Heart right ventricle (tissue), 16 donors: ENCODE results near the gene VPS13D. TPM values are rescaled to one million over a fixed set of nuclear protein-coding genes. Genes with fewer than 3 reads are reported as not detected.

Experiments used
- ATAC-seq, 8 donors: fragments of 200-7000 bp; cut with Tn5 transposase; one replicate each; pipeline ENCODE4 v1.9.1; 2020; ENCODE audit warnings: mild to moderate bottlenecking in 8 of 8, moderate library complexity in 8 of 8, moderate number of reproducible peaks in 1 of 8
- DNase-seq, 2 donors: peaks; one replicate each; pipeline ENCODE4 v3.0.0-alpha.2; 2020
- H3K27ac ChIP-seq, 10 donors: fragments of 200-600 bp; sonication (generic) in 2 of 10; one replicate each; pipeline versions ENCODE4 v1.5.0 to v1.8.0; 2020 to 2022; ENCODE audit warnings: mild to moderate bottlenecking in 3 of 10
- H3K27me3 ChIP-seq, 7 donors: fragments of 200-600 bp; one replicate each; pipeline ENCODE4 v1.8.0; 2021 to 2022; ENCODE audit warnings: mild to moderate bottlenecking in 2 of 7
- H3K36me3 ChIP-seq, 9 donors: fragments of 200-600 bp; sonication (generic) in 1 of 9; one replicate each; pipeline versions ENCODE4 v1.5.0 to v1.8.0; 2020 to 2022; ENCODE audit warnings: mild to moderate bottlenecking in 2 of 9
- H3K4me1 ChIP-seq, 9 donors: fragments of 200-600 bp; sonication (generic) in 1 of 9; one replicate each; pipeline versions ENCODE4 v1.5.0 to v1.8.0; 2020 to 2022; ENCODE audit warnings: mild to moderate bottlenecking in 4 of 9
- H3K4me3 ChIP-seq, 10 donors: fragments of 200-600 bp; sonication (generic) in 2 of 10; one replicate each; pipeline versions ENCODE4 v1.5.0 to v1.8.0; 2020 to 2022; ENCODE audit warnings: mild to moderate bottlenecking in 7 of 10, moderate library complexity in 2 of 10
- H3K9me3 ChIP-seq, 11 donors: fragments of 200-600 bp in 10 of 11; sonication (generic) in 2 of 11; one replicate each; pipeline versions ENCODE4 v1.5.0 to v1.8.0; 2013 to 2022; ENCODE audit warnings: mild to moderate bottlenecking in 2 of 11, control low read depth in 1 of 11, moderate library complexity in 1 of 11
- CTCF ChIP-seq, 9 donors: fragments of 200-600 bp; sonication (generic) in 2 of 9; IDR thresholded peaks; one replicate each; pipeline versions ENCODE4 v1.5.0 to v1.8.0; 2021 to 2022; ENCODE audit warnings: antibody characterized with exemption in 9 of 9, mild to moderate bottlenecking in 5 of 9, moderate library complexity in 1 of 9
- WGBS, 2 donors: extraction: QIAGEN DNeasy Blood & Tissue Kit; methylation state at CpG; one replicate each; pipeline ENCODE4 v1.1.7; 2013; ENCODE audit warnings: inconsistent platforms in 1 of 2; 5-methylcytosine and 5-hydroxymethylcytosine counted together
- intact Hi-C, 10 donors: fragments of 100-400 bp; cut with DNase I; formaldehyde crosslinking; loops; one replicate each; pipeline versions ENCODE4 v1.11.1 to v1.14.2; 2022
- polyA plus RNA-seq, 2 donors: library from polyadenylated mRNA; stranded (reverse); fragments of 200-250 nt; gene quantifications; one replicate each; pipeline ENCODE4 v1.2.3, GENCODE V29; 2013
- total RNA-seq, 10 donors: library from RNA; stranded (reverse); fragmentation: NEBNext Ultra II Directional in 3 of 10; extraction: Animal tissue kit (Norgen Biotek cat#: 25700) in 3 of 10; gene quantifications; one replicate each; pipeline versions ENCODE4 v1.2.1 to v1.2.4, GENCODE V29; 2021 to 2023
- donor health status: Arrhythmogenic right ventricular cardiomyopathy.
- donor health status: ischemic (EF 13 %, LVEDD 7.1; RV severe dilation, severe dysfunction).
- donor health status: healthy with polysubstance abuse.
- donor health status: DM: no; HTN: yes; CAD: no.
- donor health status: DM: no; HTN: no; CAD: no.
- donor health status: ischemic (EF 25% LVEDD 6.9; RV normal size, moderate dysfunction).
- donor health status: ischemic (EF 25% LVEDD 5.7; RV mildly dilated, moderate dysfunction).
- donor health status: healthy.
- donor health status: DM: yes; HTN: yes; CAD: no.
- donor health status: Ischemic cardiomyopathy.
- donor health status: ischemic (EF 35%, LVEDD 5.7; RV mildly dilated, moderate dysfunction).
- donor health status: nonischemic (EF 11% LVEDD 7.7; RV severe dilation, severe dysfunction).
- donor health status: DM: yes; HTN: yes; CAD: no.
- donor health status: PGD.
- donor health status: ischemic (EF 29% LVEDD 5.4; RV normal size, mild dysfunction).
- donor health status: nonischemic (EF 23%, LVEDD 6.1; RV moderate dilation, normal function).

Gene VPS13D
- total and polyA plus RNA-seq, 12 donors, result 36.9 to 161 (median 83.3) TPM

GRCh38 chr1:12400027-12400693 is 170.3 kb downstream of the VPS13D start:
- Histone ChIP-seq H3K4me1 (peaks cover 5 to 26% (median 16%) of the 10 kb centered on the region in 9 donors), H3K4me3 (no peak overlapping the region), H3K27me3 (no peaks in the 10 kb centered on the region), H3K9me3 (no peaks in the 10 kb centered on the region), H3K27ac (no peak overlapping the region), H3K36me3 (peaks cover 0 to 84% (median 30%) of the 10 kb centered on the region in 9 donors)
- intact Hi-C loops, result loop anchor here in 2 of 10 donors (10.0 kb wide), 1 partner anchor 225 kb away; no protein-coding TSS in a partner anchor
- DNase-seq (no peak), ATAC-seq (peak in 1 of 8 donors; percentile 14)
- WGBS, 2 donors, result 94 to 96% methylated on average over 10 of the region's 10 CpGs
- TF ChIP-seq CTCF (IDR thresholded peaks at IDR 0.05), result no peak

GRCh38 chr1:12402159-12402673 is 172.4 kb downstream of the VPS13D start:
- H3K27ac ChIP-seq, result no peak overlapping the region
- peaks cover 11 to 42% (median 33%) of the 10 kb centered on the region in 9 donors for H3K4me1 ChIP-seq
- ATAC-seq (no peak), DNase-seq (no peak)
- WGBS, 2 donors, result 90 to 93% methylated on average over 3 of the region's 3 CpGs
- no peaks in the 10 kb centered on the region for H3K27me3 ChIP-seq
- H3K36me3 ChIP-seq, result peaks cover 0 to 83% (median 30%) of the 10 kb centered on the region in 9 donors
- no peak overlapping the region for H3K4me3 ChIP-seq
- no peak for TF ChIP-seq CTCF (IDR thresholded peaks at IDR 0.05)
- intact Hi-C loops, result loop anchor here in 2 of 10 donors (10.0 kb wide), 1 partner anchor 223 kb away; no protein-coding TSS in a partner anchor
- H3K9me3 ChIP-seq, result no peaks in the 10 kb centered on the region

- H3K27ac ChIP-seq, result no peak overlapping the region
- ATAC-seq, result no peak
- no peak for DNase-seq
- no peak overlapping the region for H3K4me3 ChIP-seq
- intact Hi-C loops, result loop anchor here in 2 of 10 donors (10.0 kb wide), 1 partner anchor 222 kb away; no protein-coding TSS in a partner anchor
- H3K4me1 ChIP-seq, result peaks cover 11 to 42% (median 33%) of the 10 kb centered on the region in 9 donors
- H3K36me3 ChIP-seq, result peaks cover 0 to 76% (median 30%) of the 10 kb centered on the region in 9 donors
- no peaks in the 10 kb centered on the region for H3K27me3 ChIP-seq
- H3K9me3 ChIP-seq, result no peaks in the 10 kb centered on the region
- 62 to 78% methylated on average over 1 of the region's 1 CpG for WGBS, 2 donors
- TF ChIP-seq CTCF (IDR thresholded peaks at IDR 0.05), result no peak
These were observed 173.0 kb downstream of the VPS13D start for GRCh38 chr1:12402842-12403241.

GRCh38 chr1:12404918-12405317 is 175.1 kb downstream of the VPS13D start:
- peaks cover 16 to 52% (median 42%) of the 10 kb centered on the region in 9 donors for H3K4me1 ChIP-seq
- no peak for ATAC-seq

More at GRCh38 chr1:12404918-12405317, 175.1 kb downstream of the VPS13D start:
- DNase-seq, result no peak
- Histone ChIP-seq H3K9me3 (no peaks in the 10 kb centered on the region), H3K27me3 (no peaks in the 10 kb centered on the region), H3K27ac (peak overlapping the region in 4 of 10 donors; percentile 57 to 78 (median 72)), H3K36me3 (peaks cover 0 to 69% (median 27%) of the 10 kb centered on the region in 9 donors), H3K4me3 (no peak overlapping the region)
- TF ChIP-seq CTCF (IDR thresholded peaks at IDR 0.05), result no peak
- intact Hi-C loops, result loop anchor here in 4 of 10 donors (5.0 to 10.0 kb wide), 3 partner anchors 57 to 220 kb away; partner anchors contain the start of gene DHRS3 (in 1 of the 4)
- WGBS, 2 donors, result 92 to 96% methylated on average over 13 of the region's 13 CpGs
